ENCODE results near the gene DOK1.
A peak's percentile ranks its signal among the peaks of the same experiment; 100 is the strongest.

DOK1 gene

DNA sequence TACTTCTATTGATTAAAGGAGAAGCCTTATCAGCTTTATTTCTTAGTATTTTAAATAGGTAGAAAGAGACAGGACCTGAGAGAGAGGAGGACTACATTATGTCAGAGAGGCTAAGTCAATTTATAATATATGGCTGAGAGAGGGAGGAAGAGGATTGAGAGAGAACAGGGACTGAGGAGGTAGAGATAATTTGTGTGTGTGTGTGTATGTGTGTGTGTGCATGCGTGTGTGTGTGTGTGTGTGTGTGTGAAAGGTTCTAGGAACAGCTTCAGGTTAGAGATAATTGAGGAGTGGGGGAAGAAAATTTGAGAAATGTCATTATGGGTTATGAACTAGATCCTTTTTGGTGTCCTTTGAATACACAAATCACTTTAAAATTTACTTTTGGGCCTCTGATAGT lies 15.2 kb downstream of the DOK1 start:
- no peaks in the 10 kb centered on the region for H3F3A ChIP-seq (ENCODE audit: insufficient read depth, low read length)

DNA sequence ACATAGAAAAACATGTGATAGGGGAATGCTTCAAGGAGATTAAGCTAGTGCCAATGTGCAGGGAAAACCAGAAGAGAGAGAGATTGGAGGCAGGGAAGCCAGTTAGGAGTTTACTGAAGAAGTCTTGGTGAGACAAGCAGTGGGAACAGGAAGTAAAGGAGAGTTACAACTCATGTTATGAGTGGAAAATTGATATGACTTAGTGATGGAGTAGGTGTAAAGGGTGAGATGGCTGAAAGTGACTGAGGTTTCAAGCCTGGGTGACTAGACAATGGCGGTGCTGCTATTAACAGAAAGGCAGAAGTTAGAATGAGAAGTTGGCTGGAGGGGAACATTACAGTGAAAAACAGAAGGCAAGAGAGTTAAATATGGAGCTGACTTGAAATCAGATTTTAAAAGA lies 16.5 kb downstream of the DOK1 start:
- H3K36me3 ChIP-seq (ENCODE audit: insufficient read depth, low read length) = no peaks in the 10 kb centered on the region
- peaks cover 25% of the 10 kb centered on the region for H3K4me1 ChIP-seq (ENCODE audit: insufficient read depth, low read length, severe bottlenecking)
- H3K9me2 ChIP-seq (ENCODE audit: low read depth, low read length) = no peaks in the 10 kb centered on the region
- H3K27me3 ChIP-seq (ENCODE audit: insufficient read depth, low read length) = no peaks in the 10 kb centered on the region
- H3K27ac ChIP-seq (ENCODE audit: low read depth, low read length, poor library complexity, severe bottlenecking) = no peak overlapping the region
- no peak overlapping the region for H2AFZ ChIP-seq (ENCODE audit: low read length)
- H3K4me2 ChIP-seq (ENCODE audit: low read length) = no peak overlapping the region; the same call in 1 of the 2 replicates
- H4K20me1 ChIP-seq (ENCODE audit: insufficient read depth, low read length) = no peaks in the 10 kb centered on the region
- no peak overlapping the region for H3K4me3 ChIP-seq (ENCODE audit: low read depth, low read length, poor library complexity, severe bottlenecking)
- no peaks in the 10 kb centered on the region for H3K9me3 ChIP-seq (ENCODE audit: low read length)
- H3F3A ChIP-seq (ENCODE audit: insufficient read depth, low read length) = no peaks in the 10 kb centered on the region
- H3K79me2 ChIP-seq (ENCODE audit: insufficient read depth, low read length) = no peaks in the 10 kb centered on the region
- TF ChIP-seq EZH2 (IDR thresholded peaks at IDR 0.05; ENCODE audit: borderline replicate concordance, low read length) (no peak), CTCF (IDR thresholded peaks at IDR 0.05; ENCODE audit: low read length) (no peak)
- no peak overlapping the region for H3K9ac ChIP-seq (ENCODE audit: low read length)

More for the DNA sequence above, 15.2 kb downstream of the DOK1 start:
- Histone ChIP-seq H3K9me3 (ENCODE audit: low read length) (no peaks in the 10 kb centered on the region), H3K4me1 (ENCODE audit: insufficient read depth, low read length, severe bottlenecking) (peaks cover 25% of the 10 kb centered on the region), H4K20me1 (ENCODE audit: insufficient read depth, low read length) (no peaks in the 10 kb centered on the region), H2AFZ (ENCODE audit: low read length) (no peak overlapping the region), H3K79me2 (ENCODE audit: insufficient read depth, low read length) (no peaks in the 10 kb centered on the region), H3K27ac (ENCODE audit: low read depth, low read length, poor library complexity, severe bottlenecking) (no peak overlapping the region), H3K9ac (ENCODE audit: low read length) (no peak overlapping the region), H3K4me2 (ENCODE audit: low read length) (no peak overlapping the region), H3K9me2 (ENCODE audit: low read depth, low read length) (no peaks in the 10 kb centered on the region), H3K27me3 (ENCODE audit: insufficient read depth, low read length) (no peaks in the 10 kb centered on the region), H3K36me3 (ENCODE audit: insufficient read depth, low read length) (no peaks in the 10 kb centered on the region), H3K4me3 (ENCODE audit: low read depth, low read length, poor library complexity, severe bottlenecking) (no peak overlapping the region)
- TF ChIP-seq CTCF (IDR thresholded peaks at IDR 0.05; ENCODE audit: low read length) = no peak
- no peak for TF ChIP-seq EZH2 (IDR thresholded peaks at IDR 0.05; ENCODE audit: borderline replicate concordance, low read length)

GRCh38 chr2:74572178-74572925 lies 17.8 kb downstream of the DOK1 start:
- Histone ChIP-seq H3K27ac (ENCODE audit: low read depth, low read length, poor library complexity, severe bottlenecking) (no peak overlapping the region), H3F3A (ENCODE audit: insufficient read depth, low read length) (no peaks in the 10 kb centered on the region)

More at GRCh38 chr2:74572178-74572925, 17.8 kb downstream of the DOK1 start:
- no peaks in the 10 kb centered on the region for H3K9me2 ChIP-seq (ENCODE audit: low read depth, low read length)
- no peaks in the 10 kb centered on the region for H3K36me3 ChIP-seq (ENCODE audit: insufficient read depth, low read length)
- no peak overlapping the region for H3K4me2 ChIP-seq (ENCODE audit: low read length)
- H3K79me2 ChIP-seq (ENCODE audit: insufficient read depth, low read length) = no peaks in the 10 kb centered on the region
- no peak overlapping the region for H2AFZ ChIP-seq (ENCODE audit: low read length)
- no peaks in the 10 kb centered on the region for H3K9me3 ChIP-seq (ENCODE audit: low read length)
- H3K4me1 ChIP-seq (ENCODE audit: insufficient read depth, low read length, severe bottlenecking) = peaks cover 25% of the 10 kb centered on the region
- no peaks in the 10 kb centered on the region for H3K27me3 ChIP-seq (ENCODE audit: insufficient read depth, low read length)
- H3K4me3 ChIP-seq (ENCODE audit: low read depth, low read length, poor library complexity, severe bottlenecking) = no peak overlapping the region
- H4K20me1 ChIP-seq (ENCODE audit: insufficient read depth, low read length) = no peaks in the 10 kb centered on the region
- no peak overlapping the region for H3K9ac ChIP-seq (ENCODE audit: low read length)
- peak; percentile 39; the same call in 1 of the 2 replicates for TF ChIP-seq CTCF (IDR thresholded peaks at IDR 0.05; ENCODE audit: low read length)
- TF ChIP-seq EZH2 (IDR thresholded peaks at IDR 0.05; ENCODE audit: borderline replicate concordance, low read length) = no peak

Data from OCI-LY1 (cell line).